ENCODE data around the gene RPL26. TPM values are rescaled to one million over a fixed set of nuclear protein-coding genes. Genes with fewer than 3 reads are reported as not detected.
A peak's percentile ranks its signal among the peaks of the same experiment; 100 is the strongest.

Gene RPL26
- total RNA-seq, 1 donor from 2014 or later = 960 TPM

GRCh38 chr17:8372422-8372821, 10.6 kb downstream of the RPL26 start:
- Histone ChIP-seq H3K36me3 (peaks cover 44% of the 10 kb centered on the region), H3K27ac (replicated peaks) (no peak overlapping the region), H3K27me3 (ENCODE audit: low read depth) (no peaks in the 10 kb centered on the region), H3K9me3 (replicated peaks) (no peaks in the 10 kb centered on the region), H3K4me3 (no peak overlapping the region), H3K4me1 (peaks cover 54% of the 10 kb centered on the region)
- TF ChIP-seq CTCF (IDR thresholded peaks at IDR 0.05; ENCODE audit: borderline replicate concordance) = no peak
- intact Hi-C loops (cut with micrococcal nuclease) = no loop called here
- DNase-seq = no peak

- Histone ChIP-seq H3K27me3 (ENCODE audit: low read depth) (no peaks in the 10 kb centered on the region), H3K27ac (replicated peaks) (peak overlapping the region; percentile 60), H3K4me1 (peaks cover 54% of the 10 kb centered on the region), H3K4me3 (no peak overlapping the region), H3K36me3 (peaks cover 38% of the 10 kb centered on the region), H3K9me3 (replicated peaks) (no peaks in the 10 kb centered on the region)
- DNase-seq = no peak
- TF ChIP-seq CTCF (IDR thresholded peaks at IDR 0.05; ENCODE audit: borderline replicate concordance) = no peak
- intact Hi-C loops (cut with micrococcal nuclease) = no loop called here
Observed at GRCh38 chr17:8371786-8372185, 11.2 kb downstream of the RPL26 start.

GRCh38 chr17:8369944-8370343, 13.0 kb downstream of the RPL26 start:
- TF ChIP-seq CTCF (IDR thresholded peaks at IDR 0.05; ENCODE audit: borderline replicate concordance) = no peak
- no peaks in the 10 kb centered on the region for H3K27me3 ChIP-seq (ENCODE audit: low read depth)
- H3K36me3 ChIP-seq = peaks cover 38% of the 10 kb centered on the region
- intact Hi-C loops (cut with micrococcal nuclease) = loop anchor here (10.0 kb wide), 1 partner anchor 55 kb away; the partner anchor contains the start of gene ARHGEF15
- no peak overlapping the region for H3K4me3 ChIP-seq
- no peaks in the 10 kb centered on the region for H3K9me3 ChIP-seq (replicated peaks)
- H3K27ac ChIP-seq (replicated peaks) = peak overlapping the region; percentile 60
- H3K4me1 ChIP-seq = peaks cover 56% of the 10 kb centered on the region
- DNase-seq = no peak

DNA sequence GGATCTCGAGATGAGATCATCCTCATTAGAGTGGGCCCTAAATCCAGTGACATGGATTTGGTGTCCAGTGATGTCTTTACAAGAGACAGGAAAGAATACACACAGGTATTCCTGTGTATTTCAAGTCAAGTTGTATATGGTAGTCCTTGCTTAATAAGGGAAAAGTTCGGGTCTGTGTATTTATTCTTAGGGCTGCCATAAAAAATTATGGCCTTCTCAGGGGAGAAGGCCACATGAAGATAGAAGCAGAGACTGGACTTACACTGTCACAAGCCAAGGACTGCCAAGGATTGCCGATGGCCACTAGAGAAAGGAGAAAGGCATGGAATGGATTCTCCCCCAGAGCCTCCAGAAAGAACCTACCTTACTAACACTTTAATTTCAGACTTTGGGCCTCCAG, 14.8 kb downstream of the RPL26 start:
- peak overlapping the region; percentile 37 for H3K27ac ChIP-seq (replicated peaks)
- H3K27me3 ChIP-seq (ENCODE audit: low read depth) = no peaks in the 10 kb centered on the region
- intact Hi-C loops (cut with micrococcal nuclease) = loop anchor here (10.0 kb wide), 1 partner anchor 53 kb away; the partner anchor contains the start of gene ARHGEF15
- no peak for TF ChIP-seq CTCF (IDR thresholded peaks at IDR 0.05; ENCODE audit: borderline replicate concordance)
- DNase-seq = no peak
- H3K9me3 ChIP-seq (replicated peaks) = no peaks in the 10 kb centered on the region
- H3K4me1 ChIP-seq = peaks cover 58% of the 10 kb centered on the region
- no peak overlapping the region for H3K4me3 ChIP-seq
- peaks cover 43% of the 10 kb centered on the region for H3K36me3 ChIP-seq

DNA sequence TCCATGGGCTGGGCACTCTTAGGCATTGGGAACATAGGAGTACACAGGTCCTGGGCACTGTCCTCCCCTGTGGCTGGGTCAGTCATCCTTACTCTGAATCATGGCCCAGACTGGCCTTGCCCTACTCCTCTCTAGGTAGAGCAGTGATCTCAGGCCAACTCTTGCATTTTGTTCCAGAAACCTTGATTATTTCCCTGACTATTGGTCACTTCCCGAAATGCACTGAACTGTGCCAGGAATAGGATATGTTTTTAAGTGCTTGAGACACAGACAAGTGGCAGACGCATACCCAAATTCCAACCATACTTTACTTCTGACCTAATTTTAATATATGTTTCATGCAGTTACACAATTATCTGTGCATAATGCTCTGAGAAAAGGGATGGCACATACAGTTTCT, 16.8 kb downstream of the RPL26 start:
- DNase-seq = no peak
- Histone ChIP-seq H3K4me3 (no peak overlapping the region), H3K27me3 (ENCODE audit: low read depth) (no peaks in the 10 kb centered on the region), H3K27ac (replicated peaks) (peak overlapping the region; percentile 74), H3K9me3 (replicated peaks) (no peaks in the 10 kb centered on the region), H3K4me1 (peaks cover 57% of the 10 kb centered on the region), H3K36me3 (peaks cover 39% of the 10 kb centered on the region)
- TF ChIP-seq CTCF (IDR thresholded peaks at IDR 0.05; ENCODE audit: borderline replicate concordance) = no peak
- intact Hi-C loops (cut with micrococcal nuclease) = loop anchor here (10.0 kb wide), 1 partner anchor 51 kb away; the partner anchor contains the start of gene ARHGEF15

All from left ventricle myocardium inferior (tissue), 1 donor.